Activated CD8-positive, alpha-beta memory T cell treated with anti-CD3 and anti-CD28 coated beads for 48 hours (primary cell): ENCODE results near the gene CDT1.
A peak's percentile ranks its signal among the peaks of the same experiment; 100 is the strongest.
"Not testable (repeated sequence)": the region's sequence is repeated elsewhere in the genome, so short reads cannot be mapped to it uniquely, and the experiment has no call there.

Experiments
- DNase-seq, 3 experiments: peaks; one replicate each; pipeline ENCODE4 v3.0.0-alpha.2; 2020; ENCODE audit warnings: low read depth in 2 of 3, low spot score in 2 of 3

CDT1 gene

DNA sequence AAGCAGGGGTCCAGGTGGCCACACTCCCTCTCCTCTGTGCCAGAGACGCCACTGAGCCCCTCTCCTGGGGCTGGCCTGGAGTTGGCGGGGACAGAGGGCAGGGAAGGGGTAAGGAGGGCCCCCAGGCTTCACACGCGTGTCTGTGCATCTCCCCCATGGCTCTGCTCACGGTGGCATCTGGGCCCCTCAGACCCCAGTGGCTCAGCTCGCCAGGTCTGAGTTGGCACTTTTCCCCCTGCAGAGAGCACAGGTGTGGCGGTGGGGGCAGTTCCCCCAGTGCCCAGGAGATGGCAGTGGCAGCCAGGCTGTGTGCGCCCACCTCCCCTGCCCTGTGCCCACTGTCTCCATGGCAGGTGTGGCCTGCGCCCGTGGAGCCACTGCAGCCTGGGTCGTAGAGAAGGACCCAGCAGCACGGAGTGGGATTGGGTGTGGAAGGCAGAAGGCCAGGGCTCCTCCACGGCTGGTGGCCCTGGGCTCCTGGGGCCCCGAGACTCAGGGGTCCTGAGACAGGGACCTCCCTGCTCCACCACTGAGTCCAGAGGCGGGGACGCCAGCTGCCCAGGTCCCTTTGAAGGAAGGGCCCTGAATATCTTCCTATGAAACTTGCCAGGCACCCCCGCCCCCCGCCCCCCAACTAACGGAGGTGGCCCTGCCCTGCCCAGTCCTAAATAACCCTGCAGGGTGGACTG lies 12.5 kb downstream of the CDT1 start:
- peak in 1 of 3 experiments; percentile 27 for DNase-seq

DNA sequence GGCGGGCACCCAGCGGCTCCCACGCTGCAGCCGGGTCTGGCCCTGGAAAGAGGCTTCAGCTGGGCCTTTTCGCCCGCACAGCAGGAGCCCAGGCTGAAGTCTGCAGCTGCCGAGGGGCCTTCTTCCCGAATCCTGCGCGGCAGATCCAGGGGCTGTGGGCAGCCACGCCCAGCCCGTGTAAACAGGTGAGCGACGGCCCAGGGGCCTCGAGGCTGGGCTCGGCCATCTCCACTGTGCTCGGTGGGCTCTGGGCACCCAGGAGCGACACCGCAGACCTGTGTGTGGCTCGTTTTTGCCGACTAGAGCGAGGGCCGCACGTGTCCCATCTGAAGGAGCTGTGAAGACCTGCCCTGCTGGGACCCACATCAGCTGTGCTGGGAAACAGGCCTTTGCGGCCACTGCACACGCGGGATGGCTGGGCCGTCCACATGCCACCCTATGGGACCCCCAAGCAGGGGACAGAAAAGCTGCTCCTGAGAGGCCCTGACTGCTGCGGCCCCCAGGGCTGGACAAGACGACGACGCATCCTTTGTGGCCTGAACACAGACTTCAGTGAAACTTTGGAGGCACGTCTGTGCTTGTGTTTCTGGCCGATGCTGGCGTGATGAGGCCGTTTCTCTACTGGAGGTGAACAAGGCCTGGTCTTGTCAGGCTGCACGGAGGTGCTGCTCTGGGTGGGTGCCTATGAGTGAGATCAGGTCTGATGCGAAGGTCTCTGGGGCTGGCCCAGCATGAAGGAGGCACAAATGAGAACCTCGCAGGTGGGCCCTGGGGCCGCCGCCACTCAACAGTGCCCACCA lies 13.3 kb downstream of the CDT1 start:
- no peak for DNase-seq

DNA sequence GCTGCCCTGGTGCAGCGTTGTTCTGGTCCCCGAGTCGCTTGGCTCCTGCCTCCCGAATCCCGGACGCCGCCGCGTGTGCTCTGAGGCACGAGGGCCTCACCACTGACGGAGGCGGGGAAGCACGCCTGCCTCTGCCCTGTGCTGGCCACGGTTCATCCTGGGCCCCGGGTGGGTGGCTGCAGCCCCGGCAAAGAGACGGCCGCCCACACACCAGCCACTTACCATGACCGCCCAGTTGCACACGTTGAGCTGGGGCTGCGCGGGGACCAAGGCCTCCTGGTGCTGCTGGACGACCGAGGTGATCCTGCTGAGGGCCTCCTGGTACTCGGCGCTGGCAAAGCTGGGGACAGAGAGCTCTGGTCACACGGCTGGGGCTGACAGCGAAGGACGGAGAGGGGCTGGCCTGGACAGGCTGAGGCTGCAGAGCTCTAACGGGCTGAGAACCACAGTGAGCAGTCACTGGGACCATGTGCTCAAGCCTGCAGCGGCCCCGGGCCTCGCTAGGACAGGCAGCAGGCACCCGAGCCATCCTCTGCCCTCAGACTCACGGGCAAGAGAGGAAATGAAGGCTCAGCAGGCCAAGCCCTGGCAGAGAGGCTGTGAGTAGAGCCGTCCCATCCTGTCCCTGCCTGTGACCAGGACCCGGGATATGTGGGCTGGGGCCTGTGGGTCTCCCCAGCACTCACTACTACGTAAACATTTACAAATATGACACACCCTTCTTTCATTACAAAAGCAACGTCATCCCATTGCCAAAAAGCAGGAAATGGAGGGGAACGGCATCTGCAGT lies 14.4 kb downstream of the CDT1 start:
- DNase-seq = no peak

DNA sequence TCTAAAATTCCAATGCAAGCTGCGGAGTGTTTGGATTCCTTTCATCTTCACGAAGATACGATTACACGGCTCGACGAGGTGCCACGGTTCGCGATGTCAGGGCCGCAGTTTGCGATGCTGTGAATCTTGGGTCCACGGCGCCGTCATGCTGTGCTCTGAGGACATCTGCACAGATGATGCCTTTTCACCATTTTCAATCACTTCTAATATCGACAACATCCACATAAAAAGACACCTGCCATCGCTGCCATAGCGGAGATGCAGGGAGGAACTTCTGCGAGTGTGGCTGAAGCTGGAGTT lies 14.9 kb downstream of the CDT1 start:
- no peak for DNase-seq

DNA sequence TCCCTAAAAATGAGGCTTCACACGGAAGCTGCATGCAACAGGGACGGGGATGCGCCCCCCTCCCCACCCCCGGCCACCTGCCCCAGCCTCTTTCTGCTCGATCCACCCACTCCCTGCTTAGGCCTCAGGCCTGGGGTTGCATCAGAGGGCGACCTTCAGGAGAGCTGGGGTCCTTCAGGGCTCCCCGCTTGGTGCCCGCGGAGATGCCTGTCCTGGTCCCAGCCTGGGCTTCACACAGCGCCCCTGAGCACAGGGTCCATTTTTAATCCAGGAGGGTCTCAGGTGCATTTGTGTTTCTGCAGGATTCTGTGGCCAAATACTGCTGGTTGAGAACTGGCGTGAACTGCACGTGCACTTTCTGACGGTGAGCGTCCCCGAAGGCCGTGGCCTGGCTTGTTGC lies 15.5 kb downstream of the CDT1 start:
- no peak for DNase-seq

DNA sequence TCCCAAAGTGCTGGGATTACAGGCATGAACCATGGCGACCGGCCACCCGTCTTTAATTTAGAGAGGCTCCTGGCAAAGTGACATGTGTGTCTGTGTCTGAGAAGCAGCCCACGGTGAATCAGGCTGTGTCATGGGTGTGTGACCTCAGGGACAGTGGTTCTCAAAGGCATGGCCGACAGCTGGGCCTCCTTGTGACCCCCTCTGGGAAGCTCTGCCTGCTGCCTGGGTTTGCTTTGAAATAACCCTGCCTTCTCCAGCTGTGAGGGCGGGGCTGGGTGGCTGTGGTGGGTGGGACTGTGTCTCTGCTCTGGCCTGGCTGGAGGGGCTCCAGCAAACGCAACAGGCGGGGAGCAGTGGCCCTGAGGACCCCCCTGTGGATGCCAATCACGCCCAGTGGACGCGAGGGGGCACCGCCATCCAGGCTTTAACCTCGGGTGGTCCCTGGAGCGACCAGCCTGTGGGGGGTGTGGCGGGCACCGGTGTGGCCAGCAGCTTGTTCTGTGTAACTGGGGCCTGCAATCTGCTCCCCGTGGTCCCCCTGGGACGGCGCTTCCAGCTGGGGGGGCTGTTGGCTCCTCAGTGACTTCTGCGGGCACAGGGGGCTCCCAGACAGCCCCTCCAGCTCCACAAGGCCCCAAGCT lies 16.9 kb downstream of the CDT1 start:
- DNase-seq = no peak

DNA sequence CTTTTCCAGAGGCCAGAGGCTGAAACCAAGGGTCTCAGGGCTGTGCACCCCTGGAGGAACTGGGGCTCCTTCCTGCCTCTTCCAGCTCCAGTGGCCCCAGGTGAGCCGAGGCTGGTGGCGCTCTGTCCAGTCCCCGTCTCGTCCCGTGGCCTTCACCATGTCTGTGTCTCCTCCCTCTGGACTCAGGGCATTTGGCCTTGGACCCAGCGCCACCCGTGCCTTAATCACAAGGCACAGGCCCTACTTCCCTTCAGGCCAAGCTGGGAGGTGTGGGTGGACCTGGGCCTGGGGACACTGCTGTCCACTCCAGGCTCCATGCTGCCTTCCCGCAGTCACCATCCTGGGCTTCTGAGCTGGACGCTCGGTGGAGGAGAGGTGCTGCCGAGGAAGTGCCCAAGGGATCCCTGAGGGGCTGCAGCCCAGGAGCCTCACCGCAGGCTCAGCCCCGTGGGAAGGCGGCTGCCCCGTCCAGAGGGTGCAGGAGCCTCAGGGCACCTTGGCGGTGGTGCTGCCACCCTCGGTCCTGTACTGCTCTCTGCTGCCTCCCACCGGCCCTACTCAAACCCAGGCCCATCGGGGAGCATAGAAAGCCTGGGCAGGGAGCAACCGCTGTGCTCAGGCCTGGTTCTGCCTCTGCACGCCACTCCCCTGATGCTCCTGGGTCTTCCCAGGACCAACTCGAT lies 17.7 kb downstream of the CDT1 start:
- no peak for DNase-seq

DNA sequence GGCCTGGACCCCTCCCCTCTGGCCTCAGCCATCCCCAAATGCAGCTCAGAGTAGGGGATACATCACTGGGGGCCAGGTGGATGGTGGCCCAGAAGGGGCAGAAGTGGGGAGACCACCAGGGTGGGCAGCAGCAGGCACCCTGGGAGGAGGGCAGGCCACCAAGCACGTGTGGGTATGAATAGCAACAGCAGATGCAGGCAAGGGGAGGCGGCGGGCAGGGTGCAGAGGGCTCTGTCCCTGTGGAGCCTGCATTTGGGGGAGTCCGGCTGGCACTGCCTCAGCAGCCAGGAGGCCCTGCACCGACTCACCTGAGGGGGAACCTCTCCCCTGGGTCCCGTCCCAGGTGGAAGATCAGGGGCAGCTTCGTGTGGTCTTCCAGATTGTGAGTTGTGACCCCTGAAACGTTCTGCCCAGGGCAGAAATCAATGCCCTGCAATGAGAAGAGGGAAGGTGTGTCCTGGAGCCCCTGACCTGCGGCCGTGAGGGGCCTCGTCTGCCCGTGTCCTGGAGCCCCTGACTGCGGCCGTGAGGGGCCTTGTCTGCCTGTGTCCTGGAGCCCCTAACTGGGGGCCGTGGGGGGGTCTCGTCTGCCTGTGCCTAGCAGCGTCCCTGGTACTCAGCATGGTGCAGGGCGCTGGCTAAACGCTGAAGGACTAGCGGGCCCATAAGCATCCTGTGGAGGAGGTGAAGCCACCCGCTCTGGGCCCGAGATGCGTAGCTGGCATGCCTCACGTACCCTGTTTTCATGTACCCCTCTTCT lies 18.9 kb downstream of the CDT1 start:
- no peak for DNase-seq

DNA sequence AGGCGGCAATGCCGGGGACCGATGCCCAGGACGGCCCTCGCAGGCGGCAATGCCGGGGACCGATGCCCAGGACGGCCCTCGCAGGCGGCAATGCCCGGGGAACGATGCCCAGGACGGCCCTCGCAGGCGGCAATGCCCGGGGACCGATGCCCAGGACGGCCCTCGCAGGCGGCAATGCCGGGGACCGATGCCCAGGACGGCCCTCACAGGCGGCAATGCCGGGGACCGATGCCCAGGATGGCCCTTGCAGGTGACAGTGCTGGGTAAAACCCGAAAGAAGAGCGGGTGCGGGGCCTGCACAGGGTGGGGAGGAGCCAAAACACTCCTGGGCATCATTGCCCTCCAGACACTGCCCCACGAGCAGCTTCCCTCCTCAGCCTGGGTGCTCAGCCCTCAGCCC lies 20.1 kb downstream of the CDT1 start:
- not testable (repeated sequence) for DNase-seq

DNA sequence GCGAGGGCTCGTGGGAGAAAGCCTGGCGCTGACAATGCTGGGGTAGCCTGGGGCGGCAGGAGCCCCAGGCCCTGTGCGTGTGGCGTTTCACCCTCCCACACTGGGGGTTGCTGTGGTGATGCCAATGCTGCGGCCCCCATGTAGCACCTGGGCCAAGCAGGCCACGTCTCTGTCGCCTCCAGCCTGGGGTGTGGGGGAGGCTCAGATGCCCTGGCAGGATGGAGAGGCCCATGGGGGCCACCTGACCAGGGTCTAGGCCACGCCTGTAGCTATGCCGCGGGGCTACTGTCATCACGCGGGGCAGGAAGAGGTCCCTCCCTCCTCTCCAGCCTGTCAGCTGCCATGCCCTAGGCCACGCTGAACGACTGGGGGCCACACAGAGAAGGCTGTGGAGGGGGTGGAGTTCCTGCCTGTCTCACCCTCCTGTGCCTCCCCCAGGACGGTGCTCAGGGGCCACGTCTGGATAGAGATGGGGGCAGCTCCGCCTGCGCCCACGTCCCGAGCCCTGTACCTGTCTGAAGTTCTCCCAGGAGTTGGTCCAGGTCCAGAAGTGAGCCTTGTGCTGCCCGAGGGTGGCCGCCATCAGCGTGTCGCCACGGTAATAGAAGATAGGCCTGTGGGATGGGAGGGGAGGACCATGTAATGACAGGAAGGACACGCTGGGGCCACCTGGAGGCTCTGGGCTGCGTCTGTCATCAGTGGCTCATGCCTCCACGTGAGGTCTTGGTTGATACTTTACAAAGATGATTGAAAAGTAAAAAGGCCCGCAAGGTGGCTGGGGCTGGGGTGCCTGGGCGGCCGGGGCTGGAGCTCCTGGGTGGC lies 20.9 kb downstream of the CDT1 start:
- DNase-seq = no peak

DNA sequence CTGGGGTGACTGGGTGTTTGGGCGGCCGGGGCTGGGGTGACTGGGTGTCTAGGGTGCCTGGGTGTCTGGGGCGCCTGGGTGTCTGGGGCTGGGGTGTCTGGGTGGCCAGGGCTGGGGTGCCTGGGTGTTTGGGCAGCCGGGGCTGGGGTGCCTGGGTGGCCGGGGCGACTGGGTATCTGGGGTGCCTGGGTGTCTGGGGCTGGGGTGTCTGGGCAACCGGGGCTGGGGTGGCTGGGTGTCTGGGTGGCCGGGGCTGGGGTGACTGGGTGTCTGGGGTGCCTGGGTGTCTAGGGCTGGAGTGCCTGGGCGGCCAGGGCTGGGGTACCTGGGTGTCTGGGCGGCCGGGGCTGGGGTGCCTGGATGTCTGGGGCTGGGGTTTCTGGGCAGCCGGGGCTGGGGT lies 21.6 kb downstream of the CDT1 start:
- DNase-seq = no peak

DNA sequence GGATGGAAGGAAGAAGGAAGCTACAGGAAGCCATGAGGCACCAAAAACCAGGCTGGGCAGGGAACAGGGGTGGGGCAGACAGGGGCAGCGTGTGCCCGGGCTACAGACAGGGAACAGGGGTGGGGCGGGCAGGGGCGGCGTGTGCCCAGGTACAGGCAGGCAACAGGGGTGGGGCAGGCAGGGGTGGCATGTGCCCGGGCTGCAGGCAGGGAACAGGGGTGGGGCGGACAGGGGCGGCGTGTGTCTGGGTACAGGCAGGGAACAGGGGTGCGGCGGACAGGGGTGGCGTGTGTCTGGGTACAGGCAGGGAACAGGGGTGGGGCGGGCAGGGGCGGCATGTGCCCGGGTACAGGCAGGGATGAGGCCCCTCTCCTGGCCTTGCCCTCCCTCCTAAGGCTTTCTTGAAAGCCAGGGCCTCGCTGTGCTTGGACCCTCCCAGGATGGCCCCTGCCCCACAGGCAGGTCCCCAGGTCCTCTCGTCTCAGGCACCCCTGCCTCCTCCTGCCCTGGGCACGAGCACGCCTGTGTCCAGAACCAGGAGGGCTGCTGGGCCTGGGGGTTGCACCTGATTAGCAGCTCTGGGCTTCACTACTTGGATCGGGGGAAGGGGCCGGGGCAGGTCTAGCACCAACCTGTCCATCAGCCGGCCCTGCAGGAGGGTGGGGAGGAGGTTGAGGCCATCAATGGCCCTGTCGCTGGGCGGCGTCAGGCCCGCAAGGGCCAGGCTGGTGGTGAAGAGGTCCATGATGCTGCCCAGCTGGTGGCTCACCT lies 22.7 kb downstream of the CDT1 start:
- DNase-seq = no peak

DNA sequence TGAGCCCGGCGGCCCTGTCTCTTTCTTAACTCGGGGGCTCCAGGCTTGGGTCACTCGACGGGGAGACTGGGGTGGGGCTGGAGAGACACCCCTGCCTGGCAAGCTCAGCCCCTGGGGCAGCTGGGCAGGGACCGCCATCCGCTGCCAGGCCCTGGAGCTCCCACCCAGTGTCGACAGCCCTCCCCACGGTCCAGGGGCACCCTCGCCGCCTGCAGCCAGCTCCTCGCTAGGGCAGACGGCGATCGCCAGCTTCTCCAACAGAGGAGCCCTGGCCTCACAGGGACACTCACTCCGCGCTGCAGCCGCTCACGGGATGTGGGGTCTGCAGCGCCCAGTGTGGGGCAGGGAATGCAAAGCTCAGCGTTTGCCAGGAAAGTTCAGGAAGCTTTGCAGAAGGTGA lies 24.1 kb downstream of the CDT1 start:
- no peak for DNase-seq

DNA sequence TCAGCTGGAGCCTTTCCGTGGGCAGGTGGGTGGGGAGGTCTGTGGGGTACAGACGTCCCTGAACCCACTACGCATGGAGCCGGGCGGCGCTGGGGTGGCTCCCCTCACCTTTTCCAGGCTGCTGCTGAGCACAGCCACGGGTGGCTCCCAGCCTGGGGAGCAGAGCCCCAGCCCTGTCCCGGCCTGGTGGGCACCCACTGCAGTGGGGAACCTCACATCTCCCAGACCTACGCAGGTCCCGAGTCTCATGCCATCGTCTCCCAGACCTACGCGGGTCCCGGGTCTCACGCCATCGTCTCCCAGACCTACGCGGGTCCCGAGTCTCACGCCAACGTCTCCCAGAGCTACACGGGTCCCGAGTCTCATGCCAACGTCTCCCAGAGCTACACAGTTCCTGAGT lies 25.1 kb downstream of the CDT1 start:
- DNase-seq = no peak

DNA sequence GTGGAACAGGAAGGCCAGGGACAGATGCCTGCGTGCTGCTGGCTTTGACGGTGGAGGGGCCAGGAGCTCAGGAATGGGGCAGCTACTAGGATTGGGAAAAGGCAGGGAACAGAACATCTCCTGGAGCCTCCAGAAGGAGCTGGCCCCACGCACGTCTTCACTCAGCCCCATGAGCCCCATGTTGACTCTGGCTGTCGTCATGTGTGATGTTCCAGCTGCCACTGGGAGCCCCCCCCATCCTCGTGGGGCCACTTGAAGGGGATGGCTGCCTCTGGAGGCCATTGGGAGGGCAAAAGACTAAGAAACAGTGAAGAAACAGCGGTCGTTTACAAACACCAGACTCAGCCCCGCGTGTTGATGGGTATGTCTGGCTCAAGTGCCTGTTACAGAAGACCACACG lies 26.7 kb downstream of the CDT1 start:
- no peak for DNase-seq

DNA sequence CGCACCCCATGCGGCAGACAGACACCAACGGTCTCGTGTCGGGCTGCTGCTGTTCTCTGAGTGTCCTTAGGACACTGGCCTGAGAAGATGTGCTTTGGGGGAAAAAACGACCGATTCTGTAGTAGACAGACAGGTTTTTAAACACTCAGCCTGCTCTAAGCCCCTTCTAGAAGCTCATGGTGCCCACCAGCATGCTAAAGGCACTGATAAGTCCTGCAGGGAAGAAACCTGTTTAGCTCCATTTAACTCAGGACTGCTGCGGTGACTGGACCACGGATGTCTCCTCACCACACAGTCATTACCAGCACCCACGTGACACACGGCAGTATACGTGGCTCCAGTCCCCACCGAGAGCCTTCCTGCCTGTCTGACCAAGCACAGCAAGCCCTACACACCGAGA lies 27.2 kb downstream of the CDT1 start:
- no peak for DNase-seq

DNA sequence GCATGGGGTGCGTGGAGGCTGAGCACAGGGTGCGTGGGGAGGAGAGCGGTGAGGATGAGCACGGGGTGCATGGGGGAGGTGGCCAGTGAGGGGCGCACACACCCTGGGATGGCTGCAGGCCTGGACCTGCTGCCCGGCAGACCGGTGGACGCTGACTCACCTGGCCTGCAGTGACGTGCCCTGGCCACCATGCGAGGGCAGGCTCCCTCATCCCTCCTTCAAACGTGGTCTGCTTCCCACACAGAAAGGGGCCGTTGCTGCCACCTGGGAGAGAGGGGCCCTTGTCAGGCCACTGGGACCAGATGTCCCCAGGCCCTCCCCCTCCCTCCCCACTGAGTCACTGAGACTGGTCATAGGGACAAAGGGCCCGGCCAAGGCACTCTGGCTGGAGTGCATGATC lies 28.2 kb downstream of the CDT1 start:
- no peak for DNase-seq

DNA sequence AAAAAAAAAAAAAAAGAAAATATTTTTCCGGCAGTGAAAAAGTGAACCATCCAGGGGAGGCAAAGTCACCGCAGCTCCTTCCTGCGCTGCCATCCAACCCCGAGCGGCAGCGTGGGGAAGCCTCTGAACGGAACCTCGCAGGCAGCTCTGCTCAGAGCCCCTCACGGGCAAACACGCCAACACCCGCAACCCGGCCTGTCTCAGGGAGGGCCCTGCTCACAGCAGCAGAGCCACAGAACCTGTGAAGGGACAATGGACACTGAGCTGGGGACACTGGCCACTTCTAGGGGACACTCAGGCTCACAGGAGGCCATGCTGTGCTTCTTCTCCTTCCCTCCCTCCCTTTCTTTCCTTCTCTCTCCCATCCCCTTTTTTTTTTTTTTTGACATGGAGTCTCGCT lies 29.5 kb downstream of the CDT1 start:
- no peak for DNase-seq

DNA sequence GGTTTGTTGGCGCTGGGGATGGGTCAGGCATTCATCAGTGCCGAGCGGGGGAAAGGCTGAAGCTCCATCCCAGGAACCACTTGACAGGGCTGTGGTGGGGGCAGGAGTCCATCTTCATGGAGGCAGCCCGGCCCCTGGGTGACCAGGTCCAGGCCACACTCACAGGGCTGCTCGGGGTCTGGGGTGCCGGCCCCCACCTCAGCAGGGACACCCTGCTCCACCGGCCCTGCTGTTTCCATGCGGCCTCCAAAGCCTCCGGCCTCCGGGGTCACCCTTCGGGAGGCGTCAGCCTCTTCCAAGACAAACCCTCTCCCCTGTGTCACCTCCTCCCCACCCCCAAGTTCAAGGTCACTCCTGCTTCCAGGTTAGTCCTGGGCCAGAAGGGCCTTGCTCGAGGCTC lies 31.1 kb downstream of the CDT1 start:
- DNase-seq = no peak
